ENCODE results near the gene PADI1.

PADI1 gene

GRCh38 chr1:17165823-17166222 lies 39.1 kb upstream of the PADI1 start:
- Histone ChIP-seq H3K9ac (ENCODE audit: low read length) (no peak overlapping the region), H3K36me3 (ENCODE audit: control insufficient read depth, insufficient read depth, low read length, severe bottlenecking) (no peaks in the 10 kb centered on the region), H3K4me3 (ENCODE audit: low read length) (no peak overlapping the region), H3K27me3 (replicated peaks; ENCODE audit: control insufficient read depth, insufficient read depth, low read length) (peaks cover 20% of the 10 kb centered on the region), H3K4me1 (ENCODE audit: control insufficient read depth, insufficient read depth, low read length) (peaks cover 11% of the 10 kb centered on the region), H3K9me3 (ENCODE audit: control insufficient read depth, low read length) (no peaks in the 10 kb centered on the region)
- DNase-seq (ENCODE audit: low read depth): no peak

- Histone ChIP-seq H3K9me3 (ENCODE audit: control insufficient read depth, low read length) (no peaks in the 10 kb centered on the region), H3K36me3 (ENCODE audit: control insufficient read depth, insufficient read depth, low read length, severe bottlenecking) (no peaks in the 10 kb centered on the region), H3K4me3 (ENCODE audit: low read length) (no peak overlapping the region), H3K9ac (ENCODE audit: low read length) (no peak overlapping the region), H3K27me3 (replicated peaks; ENCODE audit: control insufficient read depth, insufficient read depth, low read length) (peaks cover 20% of the 10 kb centered on the region), H3K4me1 (ENCODE audit: control insufficient read depth, insufficient read depth, low read length) (peaks cover 11% of the 10 kb centered on the region)
- DNase-seq (ENCODE audit: low read depth): no peak
Observed at GRCh38 chr1:17167041-17167785, 37.7 kb upstream of the PADI1 start.

GRCh38 chr1:17167786-17168090 lies 37.2 kb upstream of the PADI1 start:
- peaks cover 11% of the 10 kb centered on the region for H3K4me1 ChIP-seq (ENCODE audit: control insufficient read depth, insufficient read depth, low read length)
- no peak for DNase-seq (ENCODE audit: low read depth)
- H3K4me3 ChIP-seq (ENCODE audit: low read length): no peak overlapping the region
- H3K9ac ChIP-seq (ENCODE audit: low read length): no peak overlapping the region
- H3K9me3 ChIP-seq (ENCODE audit: control insufficient read depth, low read length): no peaks in the 10 kb centered on the region
- peaks cover 18% of the 10 kb centered on the region for H3K27me3 ChIP-seq (replicated peaks; ENCODE audit: control insufficient read depth, insufficient read depth, low read length)
- H3K36me3 ChIP-seq (ENCODE audit: control insufficient read depth, insufficient read depth, low read length, severe bottlenecking): no peaks in the 10 kb centered on the region

GRCh38 chr1:17168091-17168876 lies 36.6 kb upstream of the PADI1 start:
- DNase-seq (ENCODE audit: low read depth): peak; percentile 72
- Histone ChIP-seq H3K36me3 (ENCODE audit: control insufficient read depth, insufficient read depth, low read length, severe bottlenecking) (no peaks in the 10 kb centered on the region), H3K27me3 (replicated peaks; ENCODE audit: control insufficient read depth, insufficient read depth, low read length) (peaks cover 13% of the 10 kb centered on the region)

GRCh38 chr1:17170571-17170970 lies 34.4 kb upstream of the PADI1 start:
- Histone ChIP-seq H3K9ac (ENCODE audit: low read length) (no peak overlapping the region), H3K9me3 (ENCODE audit: control insufficient read depth, low read length) (no peaks in the 10 kb centered on the region), H3K4me3 (ENCODE audit: low read length) (no peak overlapping the region), H3K27me3 (replicated peaks; ENCODE audit: control insufficient read depth, insufficient read depth, low read length) (no peaks in the 10 kb centered on the region), H3K4me1 (ENCODE audit: control insufficient read depth, insufficient read depth, low read length) (peaks cover 11% of the 10 kb centered on the region), H3K36me3 (ENCODE audit: control insufficient read depth, insufficient read depth, low read length, severe bottlenecking) (no peaks in the 10 kb centered on the region)
- peak; percentile 61 for DNase-seq (ENCODE audit: low read depth)

More at GRCh38 chr1:17168091-17168876, 36.6 kb upstream of the PADI1 start:
- no peak overlapping the region for H3K4me3 ChIP-seq (ENCODE audit: low read length)
- H3K9me3 ChIP-seq (ENCODE audit: control insufficient read depth, low read length): no peaks in the 10 kb centered on the region
- H3K4me1 ChIP-seq (ENCODE audit: control insufficient read depth, insufficient read depth, low read length): peaks cover 11% of the 10 kb centered on the region
- no peak overlapping the region for H3K9ac ChIP-seq (ENCODE audit: low read length)

- Histone ChIP-seq H3K9ac (ENCODE audit: low read length) (no peak overlapping the region), H3K36me3 (ENCODE audit: control insufficient read depth, insufficient read depth, low read length, severe bottlenecking) (no peaks in the 10 kb centered on the region), H3K9me3 (ENCODE audit: control insufficient read depth, low read length) (peaks cover 6% of the 10 kb centered on the region), H3K4me1 (ENCODE audit: control insufficient read depth, insufficient read depth, low read length) (peaks cover 7% of the 10 kb centered on the region), H3K4me3 (ENCODE audit: low read length) (no peak overlapping the region), H3K27me3 (replicated peaks; ENCODE audit: control insufficient read depth, insufficient read depth, low read length) (peaks cover 5% of the 10 kb centered on the region)
- DNase-seq (ENCODE audit: low read depth): no peak
Observed at GRCh38 chr1:17173217-17173616, 31.7 kb upstream of the PADI1 start.

- Histone ChIP-seq H3K4me3 (ENCODE audit: low read length) (no peak overlapping the region), H3K27me3 (replicated peaks; ENCODE audit: control insufficient read depth, insufficient read depth, low read length) (peaks cover 5% of the 10 kb centered on the region), H3K9me3 (ENCODE audit: control insufficient read depth, low read length) (peaks cover 18% of the 10 kb centered on the region), H3K4me1 (ENCODE audit: control insufficient read depth, insufficient read depth, low read length) (no peaks in the 10 kb centered on the region), H3K36me3 (ENCODE audit: control insufficient read depth, insufficient read depth, low read length, severe bottlenecking) (no peaks in the 10 kb centered on the region), H3K9ac (ENCODE audit: low read length) (no peak overlapping the region)
- no peak for DNase-seq (ENCODE audit: low read depth)
Observed at GRCh38 chr1:17176306-17177061, 28.4 kb upstream of the PADI1 start.

- DNase-seq (ENCODE audit: low read depth): no peak
- no peaks in the 10 kb centered on the region for H3K4me1 ChIP-seq (ENCODE audit: control insufficient read depth, insufficient read depth, low read length)
Observed at GRCh38 chr1:17177651-17178050, 27.3 kb upstream of the PADI1 start.

GRCh38 chr1:17181781-17182464 lies 23.0 kb upstream of the PADI1 start:
- no peak overlapping the region for H3K4me3 ChIP-seq (ENCODE audit: low read length)
- peaks cover 10% of the 10 kb centered on the region for H3K27me3 ChIP-seq (replicated peaks; ENCODE audit: control insufficient read depth, insufficient read depth, low read length)
- no peak for DNase-seq (ENCODE audit: low read depth)
- peaks cover 18% of the 10 kb centered on the region for H3K9me3 ChIP-seq (ENCODE audit: control insufficient read depth, low read length)
- no peak overlapping the region for H3K9ac ChIP-seq (ENCODE audit: low read length)
- H3K4me1 ChIP-seq (ENCODE audit: control insufficient read depth, insufficient read depth, low read length): no peaks in the 10 kb centered on the region
- H3K36me3 ChIP-seq (ENCODE audit: control insufficient read depth, insufficient read depth, low read length, severe bottlenecking): no peaks in the 10 kb centered on the region

More at GRCh38 chr1:17177651-17178050, 27.3 kb upstream of the PADI1 start:
- no peaks in the 10 kb centered on the region for H3K36me3 ChIP-seq (ENCODE audit: control insufficient read depth, insufficient read depth, low read length, severe bottlenecking)
- H3K9me3 ChIP-seq (ENCODE audit: control insufficient read depth, low read length): peaks cover 18% of the 10 kb centered on the region
- H3K27me3 ChIP-seq (replicated peaks; ENCODE audit: control insufficient read depth, insufficient read depth, low read length): peaks cover 12% of the 10 kb centered on the region
- H3K4me3 ChIP-seq (ENCODE audit: low read length): no peak overlapping the region
- H3K9ac ChIP-seq (ENCODE audit: low read length): no peak overlapping the region

GRCh38 chr1:17183388-17184160 lies 21.4 kb upstream of the PADI1 start:
- Histone ChIP-seq H3K27me3 (replicated peaks; ENCODE audit: control insufficient read depth, insufficient read depth, low read length) (peaks cover 10% of the 10 kb centered on the region), H3K4me1 (ENCODE audit: control insufficient read depth, insufficient read depth, low read length) (no peaks in the 10 kb centered on the region), H3K36me3 (ENCODE audit: control insufficient read depth, insufficient read depth, low read length, severe bottlenecking) (no peaks in the 10 kb centered on the region), H3K9ac (ENCODE audit: low read length) (no peak overlapping the region), H3K9me3 (ENCODE audit: control insufficient read depth, low read length) (peaks cover 17% of the 10 kb centered on the region), H3K4me3 (ENCODE audit: low read length) (no peak overlapping the region)
- no peak for DNase-seq (ENCODE audit: low read depth)

Measured in adipocyte (in vitro differentiated cells).